Liver (tissue), 9 donors: ENCODE results near the gene FNTB. TPM values are rescaled to one million over a fixed set of nuclear protein-coding genes. Genes with fewer than 3 reads are reported as not detected.

ENCODE experiments used
- DNase-seq: peaks from one replicate; pipeline ENCODE4 v3.0.0-alpha.2; 2017; ENCODE audit warnings: low spot score
- H3K27ac ChIP-seq, 2 donors: one replicate each; pipeline ENCODE4 v1.7.0; 2013; ENCODE audit warnings: inconsistent platforms in 2 of 2, low read length in 2 of 2, control low read depth in 1 of 2, low read depth in 1 of 2, mild to moderate bottlenecking in 1 of 2
- H3K27me3 ChIP-seq, 4 donors: one replicate each; pipeline versions ENCODE4 v1.6.1 to v1.7.0; 2013; ENCODE audit warnings: low read length in 3 of 4, inconsistent platforms in 1 of 4, mild to moderate bottlenecking in 1 of 4, moderate library complexity in 1 of 4; ENCODE audit not compliant: control insufficient read depth in 4 of 4, insufficient read depth in 4 of 4
- H3K36me3 ChIP-seq, 4 donors: one replicate each; pipeline versions ENCODE4 v1.6.1 to v1.7.0; 2013; ENCODE audit warnings: low read length in 3 of 4, mild to moderate bottlenecking in 3 of 4, low read depth in 1 of 4, moderate library complexity in 1 of 4; ENCODE audit not compliant: control insufficient read depth in 4 of 4, insufficient read depth in 3 of 4
- H3K4me1 ChIP-seq, 4 donors: one replicate each; pipeline versions ENCODE4 v1.6.1 to v1.7.0; 2013; ENCODE audit warnings: low read length in 3 of 4, mild to moderate bottlenecking in 3 of 4, moderate library complexity in 1 of 4; ENCODE audit not compliant: control insufficient read depth in 4 of 4, insufficient read depth in 4 of 4
- H3K4me3 ChIP-seq, 3 donors: one replicate each; pipeline versions ENCODE4 v1.6.1 to v1.7.0; 2013; ENCODE audit warnings: low read length in 3 of 3, control low read depth in 1 of 3, low read depth in 1 of 3, mild to moderate bottlenecking in 1 of 3
- H3K9ac ChIP-seq, 2 donors: one replicate each; pipeline ENCODE4 v1.7.0; 2013; ENCODE audit warnings: low read length in 2 of 2, mild to moderate bottlenecking in 2 of 2, moderate library complexity in 2 of 2, control low read depth in 1 of 2, low read depth in 1 of 2
- H3K9me3 ChIP-seq, 4 donors: one replicate each; pipeline versions ENCODE4 v1.6.1 to v1.7.0; 2013; ENCODE audit warnings: low read length in 3 of 4; ENCODE audit not compliant: control insufficient read depth in 4 of 4
- ATF3 ChIP-seq: IDR thresholded peaks from 2 replicates; pipeline ENCODE4 v1.6.1; 2016; ENCODE audit warnings: antibody characterized with exemption
- CTCF ChIP-seq: fragments of 150-350 bp; IDR thresholded peaks from 2 replicates; pipeline ENCODE4 v1.5.1; 2017; ENCODE audit warnings: improper control_type of control experiment, low read depth, low read length; ENCODE audit not compliant: missing input control
- EGR1 ChIP-seq, 2 donors: IDR thresholded peaks; 2 replicates each; pipeline ENCODE4 v1.6.1; 2016 to 2018; ENCODE audit warnings: antibody characterized with exemption in 2 of 2, low read depth in 2 of 2
- FOXA2 ChIP-seq: IDR thresholded peaks from 2 replicates; pipeline ENCODE4 v1.6.1; 2016; ENCODE audit warnings: antibody characterized with exemption
- GABPA ChIP-seq, 2 donors: IDR thresholded peaks in 1 of 2; conservative IDR thresholded peaks in 1 of 2; 2 replicates each; pipeline ENCODE4 v1.6.1; 2016; ENCODE audit warnings: antibody characterized with exemption in 2 of 2, mild to moderate bottlenecking in 1 of 2, moderate library complexity in 1 of 2
- HNF4A ChIP-seq, 2 donors: conservative IDR thresholded peaks; 2 replicates each; pipeline ENCODE4 v1.6.1; 2016; ENCODE audit warnings: antibody characterized with exemption in 2 of 2, mild to moderate bottlenecking in 2 of 2
- HNF4G ChIP-seq: IDR thresholded peaks from 2 replicates; pipeline ENCODE4 v1.6.1; 2016; ENCODE audit warnings: antibody characterized with exemption
- JUND ChIP-seq, 2 donors: IDR thresholded peaks; 2 replicates each; pipeline ENCODE4 v1.6.1; 2016; ENCODE audit warnings: antibody characterized with exemption in 2 of 2
- MAX ChIP-seq: IDR thresholded peaks from 2 replicates; pipeline ENCODE4 v1.6.1; 2016; ENCODE audit warnings: antibody characterized with exemption
- NR2F2 ChIP-seq: IDR thresholded peaks from 2 replicates; pipeline ENCODE4 v1.6.1; 2016; ENCODE audit warnings: antibody characterized with exemption
- RAD21 ChIP-seq, 2 donors: IDR thresholded peaks; 2 replicates each; pipeline ENCODE4 v1.6.1; 2016; ENCODE audit warnings: antibody characterized with exemption in 2 of 2, mild to moderate bottlenecking in 2 of 2
- REST ChIP-seq: IDR thresholded peaks from 2 replicates; pipeline ENCODE4 v1.6.1; 2016; ENCODE audit warnings: antibody characterized with exemption, mild to moderate bottlenecking
- RXRA ChIP-seq, 2 donors: IDR thresholded peaks; 2 replicates each; pipeline ENCODE4 v1.6.1; 2017 to 2018; ENCODE audit warnings: antibody characterized with exemption in 2 of 2, mild to moderate bottlenecking in 1 of 2
- SP1 ChIP-seq: IDR thresholded peaks from 2 replicates; pipeline ENCODE4 v1.6.1; 2018; ENCODE audit warnings: antibody characterized with exemption, mild to moderate bottlenecking
- TAF1 ChIP-seq: conservative IDR thresholded peaks from 2 replicates; pipeline ENCODE4 v1.6.1; 2016; ENCODE audit warnings: antibody characterized with exemption, mild to moderate bottlenecking
- YY1 ChIP-seq: IDR thresholded peaks from 2 replicates; pipeline ENCODE4 v1.6.1; 2016; ENCODE audit warnings: antibody characterized with exemption, mild to moderate bottlenecking
- ZBTB33 ChIP-seq: IDR thresholded peaks from 2 replicates; pipeline ENCODE4 v1.6.1; 2016; ENCODE audit warnings: antibody characterized with exemption
- WGBS: extraction: QIAGEN DNeasy Blood & Tissue Kit; methylation state at CpG from one replicate; pipeline ENCODE4 v1.1.7; 2013; 5-methylcytosine and 5-hydroxymethylcytosine counted together
- polyA plus RNA-seq, 2 donors: library from polyadenylated mRNA; stranded (reverse) in 1 of 2; unstranded in 1 of 2; fragments of 200-250 nt in 1 of 2; fragments of >200 nt in 1 of 2; fragmentation: Nextera tagmentation in 1 of 2; extraction: Ambion mirVana in 1 of 2; gene quantifications; one replicate each; pipeline versions ENCODE4 v1.2.1 to v1.2.3, GENCODE V29; 2013 to 2015
- total RNA-seq, 2 donors: library from RNA; depleted of rRNA; stranded (reverse); fragments of >200 nt; gene quantifications; one replicate each; pipeline ENCODE4 v1.2.3, GENCODE V29; 2014
- donor health status: healthy.
- donor health status: healthy.
- donor health status: healthy.
- donor health status: healthy.
- donor health status: healthy.

FNTB gene
- total and polyA plus RNA-seq, 4 donors, result 6.3 to 17.2 (median 9.0) TPM

GRCh38 chr14:64970776-64971477 is 15.8 kb upstream of the FNTB start:
- Histone ChIP-seq H3K9me3 (no peaks in the 10 kb centered on the region), H3K36me3 (no peaks in the 10 kb centered on the region), H3K9ac (peak overlapping the region in 1 of 2 donors; percentile 65), H3K4me3 (peak overlapping the region in 2 of 3 donors; percentile 78 to 94), H3K27ac (no peak overlapping the region), H3K4me1 (peaks cover 4 to 14% (median 13%) of the 10 kb centered on the region in 4 donors), H3K27me3 (no peaks in the 10 kb centered on the region)
- no peak for TF ChIP-seq ZBTB33
- no peak for TF ChIP-seq REST
- no peak for TF ChIP-seq EGR1 (IDR thresholded peaks at IDR 0.05; ENCODE audit: low read depth in 2 of 2)
- no peak for TF ChIP-seq TAF1
- TF ChIP-seq HNF4G, result no peak
- no peak for TF ChIP-seq JUND (IDR thresholded peaks at IDR 0.05)
- no peak for TF ChIP-seq RXRA (IDR thresholded peaks at IDR 0.05)
- TF ChIP-seq CTCF, result no peak
- TF ChIP-seq RAD21 (IDR thresholded peaks at IDR 0.05), result no peak
- TF ChIP-seq SP1, result no peak
- no peak for TF ChIP-seq ATF3
- no peak for TF ChIP-seq MAX
- no peak for TF ChIP-seq HNF4A (conservative IDR thresholded peaks at IDR 0.05)
- no peak for TF ChIP-seq GABPA (IDR thresholded peaks at IDR 0.05 in 1 of 2, conservative IDR thresholded peaks at IDR 0.05 in 1 of 2)
- no peak for TF ChIP-seq YY1
- TF ChIP-seq NR2F2, result no peak
- TF ChIP-seq FOXA2, result no peak
- DNase-seq, result no peak
- 77% methylated on average over 8 of the region's 8 CpGs for WGBS
